DND-41 (cell line): ENCODE results near the gene SYT15.
"Not testable (repeated sequence)": the region's sequence is repeated elsewhere in the genome, so short reads cannot be mapped to it uniquely, and the experiment has no call there.

Experiments used
- EZH2 ChIP-seq: IDR thresholded peaks from 3 replicates; pipeline ENCODE4 v1.6.1; 2012; ENCODE audit warnings: borderline replicate concordance, low read depth, mild to moderate bottlenecking, moderate library complexity, low read length, inconsistent platforms; ENCODE audit not compliant: severe bottlenecking
- TF ChIP-seq, protein P1 (sequence below): IDR thresholded peaks from 2 replicates; pipeline ENCODE4 v1.5.1; 2012; ENCODE audit warnings: borderline replicate concordance, low read length, moderate library complexity, mild to moderate bottlenecking; ENCODE audit not compliant: poor library complexity, severe bottlenecking; ENCODE audit errors: extremely low read depth

DNA sequence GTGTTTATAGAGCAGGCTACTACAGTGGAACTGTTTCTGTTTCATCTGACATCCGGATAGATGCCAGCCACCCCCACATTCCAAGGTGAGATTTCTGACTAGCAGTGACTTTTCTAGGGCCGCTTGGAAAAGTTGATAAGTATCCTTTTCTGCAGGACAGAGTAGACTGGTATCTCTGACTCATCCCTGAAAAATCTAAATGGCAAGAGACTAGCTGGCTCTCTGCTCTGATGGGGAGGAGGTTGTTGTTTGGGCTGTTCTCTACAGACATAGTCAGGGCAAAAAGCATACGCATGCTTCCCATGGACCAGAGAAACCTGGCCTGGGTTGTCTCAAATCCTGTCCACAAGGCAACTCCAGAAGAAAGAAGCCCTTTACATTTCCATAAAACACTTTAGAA, 10.7 kb downstream of the SYT15 start:
- TF ChIP-seq EZH2: not testable (repeated sequence)
- TF ChIP-seq, protein P1, sequence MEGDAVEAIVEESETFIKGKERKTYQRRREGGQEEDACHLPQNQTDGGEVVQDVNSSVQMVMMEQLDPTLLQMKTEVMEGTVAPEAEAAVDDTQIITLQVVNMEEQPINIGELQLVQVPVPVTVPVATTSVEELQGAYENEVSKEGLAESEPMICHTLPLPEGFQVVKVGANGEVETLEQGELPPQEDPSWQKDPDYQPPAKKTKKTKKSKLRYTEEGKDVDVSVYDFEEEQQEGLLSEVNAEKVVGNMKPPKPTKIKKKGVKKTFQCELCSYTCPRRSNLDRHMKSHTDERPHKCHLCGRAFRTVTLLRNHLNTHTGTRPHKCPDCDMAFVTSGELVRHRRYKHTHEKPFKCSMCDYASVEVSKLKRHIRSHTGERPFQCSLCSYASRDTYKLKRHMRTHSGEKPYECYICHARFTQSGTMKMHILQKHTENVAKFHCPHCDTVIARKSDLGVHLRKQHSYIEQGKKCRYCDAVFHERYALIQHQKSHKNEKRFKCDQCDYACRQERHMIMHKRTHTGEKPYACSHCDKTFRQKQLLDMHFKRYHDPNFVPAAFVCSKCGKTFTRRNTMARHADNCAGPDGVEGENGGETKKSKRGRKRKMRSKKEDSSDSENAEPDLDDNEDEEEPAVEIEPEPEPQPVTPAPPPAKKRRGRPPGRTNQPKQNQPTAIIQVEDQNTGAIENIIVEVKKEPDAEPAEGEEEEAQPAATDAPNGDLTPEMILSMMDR: not testable (repeated sequence)
